Keratinocyte (primary cell): ENCODE data around the gene PARD6G. TPM values are rescaled to one million over a fixed set of nuclear protein-coding genes. Genes with fewer than 3 reads are reported as not detected.

Experiments
- DNase-seq: peaks from one replicate; pipeline ENCODE4 v3.0.0-alpha.2; 2011; ENCODE audit warnings: low read depth, missing footprints, low spot score
- FAIRE-seq: peaks from 2 replicates; lab custom pipeline; 2011; peaks lifted over from hg19 to GRCh38; lab: Jason Lieb, UNC
- H2AFZ ChIP-seq: 2 replicates; pipeline ENCODE4 v1.6.0; 2012; ENCODE audit warnings: low read length, control low read depth, inconsistent platforms; ENCODE audit not compliant: control insufficient read depth
- H3K27ac ChIP-seq: 2 replicates; pipeline ENCODE4 v1.5.1; 2011; ENCODE audit warnings: low read length; ENCODE audit not compliant: control insufficient read depth, insufficient read depth
- H3K27me3 ChIP-seq: 3 replicates; pipeline ENCODE4 v1.6.0; 2011; ENCODE audit warnings: low read length; ENCODE audit not compliant: control insufficient read depth, insufficient read depth; ENCODE audit errors: extremely low read depth
- H3K36me3 ChIP-seq, 2 experiments: 2 replicates in 1 of 2; 3 replicates in 1 of 2; pipeline ENCODE4 v1.5.1; 2011; ENCODE audit warnings: low read length in 2 of 2, mild to moderate bottlenecking in 1 of 2; ENCODE audit not compliant: control insufficient read depth in 2 of 2, insufficient read depth in 2 of 2; ENCODE audit errors: extremely low read depth in 1 of 2
- H3K4me1 ChIP-seq: 3 replicates; pipeline ENCODE4 v1.5.1; 2011; ENCODE audit warnings: low read length; ENCODE audit not compliant: control insufficient read depth, insufficient read depth; ENCODE audit errors: extremely low read depth
- H3K4me2 ChIP-seq: 3 replicates; pipeline ENCODE4 v1.6.0; 2011; ENCODE audit warnings: low read depth, low read length; ENCODE audit not compliant: control insufficient read depth, insufficient read depth; ENCODE audit errors: extremely low read depth
- H3K4me3 ChIP-seq, 3 experiments: fragments of 200-600 bp in 1 of 3; sonication (generic) in 1 of 3; 2 replicates in 2 of 3; 3 replicates in 1 of 3; pipeline ENCODE4 v1.5.1; 2011 to 2016; ENCODE audit warnings: low read length in 3 of 3, mild to moderate bottlenecking in 3 of 3, control low read depth in 2 of 3, inconsistent platforms in 1 of 3, low read depth in 1 of 3, mixed read lengths in 1 of 3, mixed run types in 1 of 3, moderate library complexity in 1 of 3; ENCODE audit not compliant: control insufficient read depth in 2 of 3, insufficient read depth in 2 of 3; ENCODE audit errors: extremely low read depth in 1 of 3
- H3K79me2 ChIP-seq: 2 replicates; pipeline ENCODE4 v1.6.0; 2012; ENCODE audit warnings: low read length; ENCODE audit not compliant: control insufficient read depth, insufficient read depth
- H3K9ac ChIP-seq: 3 replicates; pipeline ENCODE4 v1.6.0; 2011; ENCODE audit warnings: low read length; ENCODE audit not compliant: control insufficient read depth, insufficient read depth; ENCODE audit errors: extremely low read depth
- H3K9me1 ChIP-seq: 3 replicates; pipeline ENCODE4 v1.6.0; 2011; ENCODE audit warnings: low read length; ENCODE audit not compliant: control insufficient read depth, insufficient read depth; ENCODE audit errors: extremely low read depth
- H3K9me3 ChIP-seq: 2 replicates; pipeline ENCODE4 v1.5.1; 2012; ENCODE audit warnings: low read depth, low read length; ENCODE audit not compliant: control insufficient read depth
- H4K20me1 ChIP-seq: 3 replicates; pipeline ENCODE4 v1.6.0; 2011; ENCODE audit warnings: low read length; ENCODE audit not compliant: control insufficient read depth, insufficient read depth; ENCODE audit errors: extremely low read depth
- EZH2 ChIP-seq: IDR thresholded peaks from one replicate; pipeline ENCODE4 v1.6.1; 2012; ENCODE audit warnings: inconsistent platforms, mild to moderate bottlenecking, low read length, moderate library complexity
- dilution Hi-C: fragments of 300-500 bp; cut with MboI; formaldehyde crosslinking; loops from one replicate; pipeline ENCODE4 v1.7.0; 2020; ENCODE audit warnings: low sequenced_read_pairs; ENCODE audit not compliant: extremely low pct_ligation_motif_present
- polyA plus RNA-seq, 5 experiments: library from polyadenylated mRNA; depleted of rRNA in 3 of 5; stranded (reverse) in 3 of 5; stranded (forward) in 1 of 5; unstranded in 1 of 5; fragments of >200 nt; gene quantifications; 1 replicate in 1 of 5; 2 replicates in 3 of 5; 3 replicates in 1 of 5; pipeline versions ENCODE4 v1.2.1 to v1.2.3, GENCODE V29; 2011 to 2012; ENCODE audit warnings: missing spikeins in 2 of 5, low read depth in 1 of 5, low replicate concordance in 1 of 5
- TF ChIP-seq, protein P1 (sequence below), 3 experiments: IDR thresholded peaks in 1 of 3; conservative IDR thresholded peaks in 1 of 3; optimal IDR thresholded peaks in 1 of 3; 2 replicates in 2 of 3; 3 replicates in 1 of 3; pipeline versions ENCODE3 to v1.5.1; 2011; ENCODE audit warnings: low read length in 3 of 3, mild to moderate bottlenecking in 3 of 3, moderate library complexity in 2 of 3, control low read depth in 1 of 3, inconsistent platforms in 1 of 3; ENCODE audit not compliant: insufficient read depth in 2 of 3; ENCODE audit errors: extremely low read depth in 1 of 3

The PARD6G gene
- polyA plus RNA-seq, 1 donor (not counting 4 experiments of a cell fraction or from before 2014, with no cell fraction given), result 21.3 TPM

DNA sequence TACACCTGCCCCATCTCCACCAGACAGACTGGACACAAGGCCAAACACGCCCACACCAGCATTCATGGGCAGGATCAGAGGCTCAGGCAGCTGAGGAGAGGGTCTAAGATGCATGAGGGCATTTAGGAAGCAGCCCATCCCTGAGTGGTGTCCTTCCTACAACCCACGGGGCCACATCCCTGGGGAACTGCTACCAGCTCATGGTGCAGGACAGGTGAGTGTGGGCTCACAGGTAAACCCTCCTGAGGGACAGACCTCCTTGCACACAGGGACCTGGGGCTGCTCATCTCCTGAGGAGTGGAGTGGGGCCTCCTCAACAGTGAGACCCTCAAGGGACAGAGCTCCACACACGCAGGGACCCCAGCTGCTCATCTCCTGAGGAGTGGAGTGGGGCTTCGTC lies 14.6 kb downstream of the PARD6G start:
- H3K9me1 ChIP-seq, result peaks cover 6% of the 10 kb centered on the region
- no peak overlapping the region for H3K27ac ChIP-seq
- dilution Hi-C loops, result no loop called here
- H4K20me1 ChIP-seq, result peaks cover 36% of the 10 kb centered on the region
- H3K79me2 ChIP-seq, result peaks cover 57% of the 10 kb centered on the region
- no peak overlapping the region for H3K9ac ChIP-seq
- no peak overlapping the region for H3K4me2 ChIP-seq
- H2AFZ ChIP-seq, result no peak overlapping the region
- H3K27me3 ChIP-seq, result no peaks in the 10 kb centered on the region
- no peaks in the 10 kb centered on the region for H3K9me3 ChIP-seq
- TF ChIP-seq, protein P1, sequence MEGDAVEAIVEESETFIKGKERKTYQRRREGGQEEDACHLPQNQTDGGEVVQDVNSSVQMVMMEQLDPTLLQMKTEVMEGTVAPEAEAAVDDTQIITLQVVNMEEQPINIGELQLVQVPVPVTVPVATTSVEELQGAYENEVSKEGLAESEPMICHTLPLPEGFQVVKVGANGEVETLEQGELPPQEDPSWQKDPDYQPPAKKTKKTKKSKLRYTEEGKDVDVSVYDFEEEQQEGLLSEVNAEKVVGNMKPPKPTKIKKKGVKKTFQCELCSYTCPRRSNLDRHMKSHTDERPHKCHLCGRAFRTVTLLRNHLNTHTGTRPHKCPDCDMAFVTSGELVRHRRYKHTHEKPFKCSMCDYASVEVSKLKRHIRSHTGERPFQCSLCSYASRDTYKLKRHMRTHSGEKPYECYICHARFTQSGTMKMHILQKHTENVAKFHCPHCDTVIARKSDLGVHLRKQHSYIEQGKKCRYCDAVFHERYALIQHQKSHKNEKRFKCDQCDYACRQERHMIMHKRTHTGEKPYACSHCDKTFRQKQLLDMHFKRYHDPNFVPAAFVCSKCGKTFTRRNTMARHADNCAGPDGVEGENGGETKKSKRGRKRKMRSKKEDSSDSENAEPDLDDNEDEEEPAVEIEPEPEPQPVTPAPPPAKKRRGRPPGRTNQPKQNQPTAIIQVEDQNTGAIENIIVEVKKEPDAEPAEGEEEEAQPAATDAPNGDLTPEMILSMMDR (optimal IDR thresholded peaks at IDR 0.05 in 1 of 3, IDR thresholded peaks at IDR 0.05 in 1 of 3, conservative IDR thresholded peaks at IDR 0.05 in 1 of 3; ENCODE audit: extremely low read depth in 1 of 3, insufficient read depth in 2 of 3, low read length in 3 of 3), result no peak
- no peak for TF ChIP-seq EZH2
- H3K36me3 ChIP-seq, result peaks cover 0 to 5% of the 10 kb centered on the region in 2 experiments
- DNase-seq (no peak), FAIRE-seq (no peak)
- H3K4me1 ChIP-seq, result peaks cover 30% of the 10 kb centered on the region
- H3K4me3 ChIP-seq, result no peak overlapping the region

- FAIRE-seq (no peak), DNase-seq (no peak)
- Histone ChIP-seq H3K4me1 (peaks cover 30% of the 10 kb centered on the region), H3K9me1 (peaks cover 6% of the 10 kb centered on the region), H3K27ac (no peak overlapping the region), H3K9ac (no peak overlapping the region), H3K4me3 (no peak overlapping the region), H3K36me3 (peaks cover 0 to 5% of the 10 kb centered on the region in 2 experiments), H2AFZ (no peak overlapping the region), H4K20me1 (peaks cover 36% of the 10 kb centered on the region), H3K9me3 (no peaks in the 10 kb centered on the region), H3K79me2 (peaks cover 63% of the 10 kb centered on the region), H3K27me3 (no peaks in the 10 kb centered on the region), H3K4me2 (no peak overlapping the region)
- dilution Hi-C loops, result no loop called here
- TF ChIP-seq, protein P1 (optimal IDR thresholded peaks at IDR 0.05 in 1 of 3, IDR thresholded peaks at IDR 0.05 in 1 of 3, conservative IDR thresholded peaks at IDR 0.05 in 1 of 3; ENCODE audit: extremely low read depth in 1 of 3, insufficient read depth in 2 of 3, low read length in 3 of 3), result no peak
- no peak for TF ChIP-seq EZH2
Measured at GRCh38 chr18:80232030-80232429, 15.3 kb downstream of the PARD6G start.
